Motor neuron (in vitro differentiated cells): Measurements from ENCODE around the gene CEP295NL. TPM values are rescaled to one million over a fixed set of nuclear protein-coding genes. Genes with fewer than 3 reads are reported as not detected.
"Not testable (repeated sequence)": the region's sequence is repeated elsewhere in the genome, so short reads cannot be mapped to it uniquely, and the experiment has no call there.

Experiments
- ATAC-seq, 8 experiments: fragments of 200-7000 bp; cut with Tn5 transposase; replicated peaks in 6 of 8; 2 replicates each; pipeline ENCODE4 v1.8.0; 2021; ENCODE audit warnings: mild to moderate bottlenecking in 8 of 8, moderate library complexity in 8 of 8
- H3K27ac ChIP-seq, 2 donors: fragments of 250-450 bp; sonication (Bioruptor Pico); 2 replicates each; pipeline ENCODE4 v1.9.0; 2021; ENCODE audit warnings: antibody characterized with exemption in 2 of 2, mild to moderate bottlenecking in 2 of 2, moderate library complexity in 1 of 2
- H3K4me1 ChIP-seq, 2 donors: fragments of 250-450 bp; sonication (Bioruptor Pico); replicated peaks in 1 of 2; 2 replicates each; pipeline ENCODE4 v1.6.1; 2021; ENCODE audit warnings: antibody characterized with exemption in 2 of 2, mild to moderate bottlenecking in 2 of 2, moderate library complexity in 1 of 2
- H3K4me3 ChIP-seq, 5 donors: fragments of 250-450 bp; sonication (Bioruptor Pico); 2 replicates each; pipeline ENCODE4 v1.9.0; 2021; ENCODE audit warnings: antibody characterized with exemption in 5 of 5, mild to moderate bottlenecking in 5 of 5, moderate library complexity in 4 of 5
- WGBS, 10 experiments: fragments of 450-650 bp; shearing (Covaris generic); methylation state at CpG; one replicate each; pipeline ENCODE4 v1.0.0; 2022; 5-methylcytosine and 5-hydroxymethylcytosine counted together
- in situ Hi-C, 9 experiments: fragments of 400-800 bp; cut with MboI; loops; one replicate each; pipeline ENCODE4 v1.15.0; 2021; ENCODE audit warnings: low sequenced_read_pairs in 9 of 9, low pct_unique_long_range_greater_than_20kb in 2 of 9; ENCODE audit not compliant: unreplicated experiment in 9 of 9
- total RNA-seq, 8 experiments: library from RNA; unstranded; fragments of 300-600 nt; gene quantifications; 2 replicates each; pipeline versions ENCODE4 v1.2.3 to v1.2.4, GENCODE V29; 2022

Gene CEP295NL
- 1 to 10 TPM in 2 of 8 experiments, under 1 TPM in 6; 0.29 to 1.7 (median 0.61) TPM for total RNA-seq

- 0 to 100% (median 57%) methylated on average over 1 to 5 of the region's 17 CpGs; no CpG with 5 or more reads in 2 of the 10 experiments for WGBS, 10 experiments
- ATAC-seq = peak in 7 of 8 experiments; percentile 34 to 89 (median 81)
- Histone ChIP-seq H3K4me3 (no peak within 1 kb of the TSS), H3K27ac (peak within 1 kb of the TSS; percentile 89 to 90), H3K4me1 (peaks cover 45 to 52% of the 10 kb centered on the region in 2 donors)
- in situ Hi-C loops = no loop called here
These were observed at the start of gene CEP295NL for GRCh38 chr17:78903101-78903779. CEP295NL (minus strand) TSS chr17:78903201; CDS start chr17:78901828, 1,373 bp downstream.

- Histone ChIP-seq H3K4me3 (no peak overlapping the region), H3K27ac (peak overlapping the region; percentile 75 to 89), H3K4me1 (peaks cover 32 to 45% of the 10 kb centered on the region in 2 donors)
- ATAC-seq = no peak
- in situ Hi-C loops = loop anchor here in 3 of 9 experiments (25.0 kb wide), 1 partner anchor 90 kb away; no protein-coding TSS in a partner anchor
- 73 to 100% methylated on average over 3 to 4 of the region's 10 CpGs; no CpG with 5 or more reads in 8 of the 10 experiments for WGBS, 10 experiments
These were observed 49.7 kb upstream of the CEP295NL start for GRCh38 chr17:78952706-78953105.

DNA sequence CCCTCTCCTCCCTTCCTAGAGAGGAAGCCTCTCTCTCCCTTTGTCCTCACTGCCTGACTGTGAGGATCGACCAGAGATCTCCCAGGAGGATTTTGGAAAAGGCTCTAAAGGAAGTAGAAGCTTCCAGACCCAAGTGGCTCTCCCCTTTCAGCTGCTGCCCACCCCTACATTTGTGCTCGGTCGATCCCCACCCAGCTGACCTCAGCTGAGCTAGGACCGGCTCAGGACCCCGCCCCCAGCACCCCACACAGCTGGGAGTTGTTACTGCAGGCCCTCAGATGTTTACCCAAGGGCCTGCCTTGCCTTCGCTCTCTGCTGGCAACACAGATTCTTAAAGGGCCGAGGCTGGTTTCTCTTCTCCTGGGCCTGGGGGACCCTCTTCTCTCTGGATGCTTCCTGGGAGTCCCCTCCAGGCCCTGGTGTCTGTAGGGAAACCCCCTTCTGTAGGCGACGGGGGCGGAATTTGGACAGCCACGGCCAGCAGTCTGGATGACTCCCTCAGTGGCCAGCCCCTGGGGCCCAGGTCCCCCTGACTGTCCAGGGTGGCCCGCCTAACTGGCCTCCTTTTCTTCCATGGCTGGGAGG is 49.1 kb upstream of the CEP295NL start:
- Histone ChIP-seq H3K27ac (peak overlapping the region; percentile 15 to 60), H3K4me1 (peaks cover 32 to 40% of the 10 kb centered on the region in 2 donors), H3K4me3 (no peak overlapping the region)
- 0 to 100% (median 60%) methylated on average over 1 to 4 of the region's 12 CpGs; no CpG with 5 or more reads in 6 of the 10 experiments for WGBS, 10 experiments
- peak in 4 of 8 experiments; percentile 30 to 89 (median 54) for ATAC-seq
- in situ Hi-C loops = loop anchor here in 3 of 9 experiments (25.0 kb wide), 1 partner anchor 90 kb away; no protein-coding TSS in a partner anchor

DNA sequence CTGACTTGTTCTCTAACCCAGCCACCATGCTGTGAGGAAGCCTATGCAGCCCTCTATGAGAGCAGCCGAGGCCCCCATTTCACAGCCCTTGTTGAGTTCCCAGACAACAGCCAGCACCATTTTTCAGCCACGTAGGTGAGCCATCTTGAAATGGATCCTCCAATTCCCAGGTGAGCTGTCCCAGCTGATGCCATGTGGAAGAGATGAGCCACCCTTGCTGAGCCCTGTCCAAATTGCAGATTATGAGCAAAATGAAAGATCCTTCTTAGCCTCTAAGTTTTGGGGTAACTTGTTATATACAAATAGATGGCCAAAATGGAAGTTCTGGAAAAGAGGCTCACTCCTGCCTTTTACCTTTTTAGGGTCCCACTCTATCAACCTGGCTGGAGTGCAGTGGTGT is 47.9 kb upstream of the CEP295NL start:
- peaks cover 32 to 37% of the 10 kb centered on the region in 2 donors for H3K4me1 ChIP-seq
- H3K27ac ChIP-seq = no peak overlapping the region
- WGBS, 10 experiments = 20 to 100% (median 79%) methylated on average over 1 to 2 of the region's 2 CpGs; no CpG with 5 or more reads in 4 of the 10 experiments
- in situ Hi-C loops = loop anchor here in 3 of 9 experiments (25.0 kb wide), 1 partner anchor 89 kb away; no protein-coding TSS in a partner anchor
- ATAC-seq = no peak
- no peak overlapping the region for H3K4me3 ChIP-seq

DNA sequence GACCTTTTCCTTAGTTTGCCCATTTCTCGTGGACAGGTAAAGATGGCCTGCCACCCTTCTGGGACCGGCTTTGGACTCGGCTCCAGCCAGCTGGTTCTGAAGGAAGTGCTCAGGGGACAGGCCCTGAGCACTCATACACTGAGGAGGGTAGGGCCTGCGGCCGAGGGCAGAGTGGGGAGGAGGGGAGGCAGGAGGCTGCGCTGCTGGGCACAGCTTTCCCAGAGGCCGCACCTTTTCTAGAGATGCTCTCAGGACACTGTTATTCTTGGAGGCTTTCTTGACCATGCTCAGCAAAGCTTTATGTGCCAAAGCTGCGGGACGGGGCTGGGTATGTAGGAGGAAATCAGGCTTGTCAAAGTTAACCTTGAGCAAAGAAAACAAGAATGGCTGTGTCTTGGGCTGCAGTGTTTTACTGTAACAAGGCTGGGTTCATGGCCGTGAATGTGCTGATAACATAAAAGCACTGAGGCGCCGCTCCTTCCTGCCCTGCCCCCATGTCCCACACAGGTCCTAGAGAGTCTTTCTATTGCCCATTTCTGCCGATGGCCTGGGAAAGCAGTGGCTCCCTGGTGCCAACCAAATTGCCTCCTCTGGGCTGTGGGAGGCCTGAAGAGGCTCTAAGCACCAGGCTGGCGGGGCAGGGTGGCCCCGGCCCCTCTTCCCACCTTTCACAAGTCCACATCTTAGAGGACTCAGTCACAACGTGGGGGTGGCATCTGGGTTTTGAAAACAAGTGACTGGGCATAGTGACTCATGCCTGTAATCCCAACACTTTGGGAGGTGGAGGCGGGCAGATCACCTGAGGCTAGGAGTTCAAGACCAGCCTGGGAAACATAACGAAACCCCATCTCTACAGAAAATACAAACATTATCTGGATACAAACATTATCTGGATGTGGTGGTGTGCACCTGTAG is 44.5 kb upstream of the CEP295NL start:
- peaks cover 9 to 11% of the 10 kb centered on the region in 2 donors for H3K4me1 ChIP-seq
- H3K27ac ChIP-seq = no peak overlapping the region
- in situ Hi-C loops = no loop called here
- H3K4me3 ChIP-seq = no peak overlapping the region
- ATAC-seq = peak in 2 of 8 experiments; percentile 24 to 25
- WGBS, 10 experiments = 70 to 100% (median 80%) methylated on average over 2 to 6 of the region's 18 CpGs; no CpG with 5 or more reads in 3 of the 10 experiments

DNA sequence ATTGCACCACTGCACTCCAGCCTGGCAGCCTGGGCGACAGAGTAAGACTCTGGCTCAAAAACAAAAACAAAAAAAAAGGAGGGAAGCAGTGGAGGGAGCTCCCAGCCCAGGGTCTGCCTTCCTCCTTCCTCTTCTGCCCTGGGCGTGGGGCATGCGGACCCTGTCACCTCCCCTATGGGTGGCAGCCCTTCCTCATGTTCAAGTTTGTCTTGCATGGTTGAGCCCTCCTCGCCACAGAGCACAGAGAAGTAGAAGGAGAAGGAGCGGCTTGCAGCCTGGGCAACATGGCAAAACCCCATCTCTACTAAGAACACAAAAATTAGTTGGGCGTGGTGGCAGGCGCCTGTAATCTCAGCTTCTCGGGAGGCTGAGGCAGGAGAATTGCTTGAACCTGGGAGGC is 43.6 kb upstream of the CEP295NL start:
- in situ Hi-C loops = no loop called here
- no peak overlapping the region for H3K27ac ChIP-seq
- H3K4me1 ChIP-seq = peaks cover under 1 to 2% of the 10 kb centered on the region in 2 donors
- no peak overlapping the region for H3K4me3 ChIP-seq
- WGBS, 10 experiments = 81 to 100% (median 93%) methylated on average over 1 to 4 of the region's 8 CpGs; no CpG with 5 or more reads in 6 of the 10 experiments
- ATAC-seq = no peak

GRCh38 chr17:78946131-78946530 is 43.1 kb upstream of the CEP295NL start:
- 43 to 100% (median 73%) methylated on average over 1 to 5 of the region's 7 CpGs; no CpG with 5 or more reads in 4 of the 10 experiments for WGBS, 10 experiments
- H3K4me3 ChIP-seq = no peak overlapping the region

GRCh38 chr17:78945455-78945854 is 42.5 kb upstream of the CEP295NL start:
- H3K4me1 ChIP-seq, H3K4me3 ChIP-seq, H3K27ac ChIP-seq, in situ Hi-C loops, ATAC-seq: not testable (repeated sequence)
- 68 to 90% (median 87%) methylated on average over 2 to 11 of the region's 12 CpGs; no CpG with 5 or more reads in 2 of the 10 experiments for WGBS, 10 experiments

More at GRCh38 chr17:78946131-78946530, 43.1 kb upstream of the CEP295NL start:
- Histone ChIP-seq H3K4me1 (no peaks in the 10 kb centered on the region), H3K27ac (no peak overlapping the region)
- in situ Hi-C loops = no loop called here
- no peak for ATAC-seq

GRCh38 chr17:78944956-78945355 is 42.0 kb upstream of the CEP295NL start:
- Histone ChIP-seq H3K27ac (no peak overlapping the region), H3K4me1 (no peaks in the 10 kb centered on the region), H3K4me3 (no peak overlapping the region)
- no peak for ATAC-seq
- in situ Hi-C loops = no loop called here
- WGBS, 10 experiments = 20 to 70% methylated on average over 1 to 2 of the region's 10 CpGs; no CpG with 5 or more reads in 8 of the 10 experiments

DNA sequence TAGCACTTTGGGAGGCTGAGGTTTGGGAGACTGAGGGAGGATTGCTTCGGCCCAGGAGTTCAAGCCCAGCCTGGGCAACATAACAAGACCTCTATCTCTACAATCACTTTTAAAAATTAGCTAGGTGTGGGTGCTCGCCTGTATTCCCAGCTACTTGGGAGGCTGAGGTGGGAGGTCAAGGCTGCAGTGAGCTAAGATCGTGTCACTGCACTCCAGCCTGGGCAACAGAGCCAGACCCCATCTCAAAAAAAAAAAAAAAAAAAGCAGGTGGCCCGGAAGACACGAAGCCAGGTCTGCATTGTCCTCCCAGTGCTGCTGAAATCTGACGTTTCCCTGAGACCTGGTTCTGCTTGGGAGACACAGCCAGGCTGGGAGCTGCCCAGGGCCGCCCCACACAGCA is 41.0 kb upstream of the CEP295NL start:
- Histone ChIP-seq H3K4me1 (no peaks in the 10 kb centered on the region), H3K27ac (no peak overlapping the region), H3K4me3 (no peak overlapping the region)
- no peak for ATAC-seq
- in situ Hi-C loops = no loop called here
- 49 to 100% (median 90%) methylated on average over 1 to 4 of the region's 7 CpGs; no CpG with 5 or more reads in 4 of the 10 experiments for WGBS, 10 experiments

GRCh38 chr17:78940708-78941107 is 37.7 kb upstream of the CEP295NL start:
- in situ Hi-C loops = no loop called here
- no peak overlapping the region for H3K27ac ChIP-seq
- H3K4me3 ChIP-seq = no peak overlapping the region
- peaks cover 8 to 10% of the 10 kb centered on the region in 2 donors for H3K4me1 ChIP-seq
- peak in 4 of 8 experiments; percentile 26 to 56 (median 44) for ATAC-seq
- 38 to 94% (median 72%) methylated on average over 1 to 5 of the region's 6 CpGs; no CpG with 5 or more reads in 1 of the 10 experiments for WGBS, 10 experiments

GRCh38 chr17:78940258-78940657 is 37.3 kb upstream of the CEP295NL start:
- in situ Hi-C loops = no loop called here
- no peak overlapping the region for H3K4me3 ChIP-seq
- H3K4me1 ChIP-seq = peaks cover 12 to 14% of the 10 kb centered on the region in 2 donors
- H3K27ac ChIP-seq = no peak overlapping the region
- ATAC-seq = no peak
- 33 to 95% (median 80%) methylated on average over 1 to 5 of the region's 5 CpGs; no CpG with 5 or more reads in 1 of the 10 experiments for WGBS, 10 experiments
